SKM-1 treated with dmso at 0.1 percent for 144 hours (cell line): ENCODE data around the gene CCDC144A.
"Not testable (repeated sequence)": the region's sequence is repeated elsewhere in the genome, so short reads cannot be mapped to it uniquely, and the experiment has no call there.

Experiments
- DNase-seq: peaks from one replicate; lab custom pipeline; 2025; ENCODE audit not compliant: unreplicated experiment; lab: John Stamatoyannopoulos, UW

The CCDC144A gene, protein sequence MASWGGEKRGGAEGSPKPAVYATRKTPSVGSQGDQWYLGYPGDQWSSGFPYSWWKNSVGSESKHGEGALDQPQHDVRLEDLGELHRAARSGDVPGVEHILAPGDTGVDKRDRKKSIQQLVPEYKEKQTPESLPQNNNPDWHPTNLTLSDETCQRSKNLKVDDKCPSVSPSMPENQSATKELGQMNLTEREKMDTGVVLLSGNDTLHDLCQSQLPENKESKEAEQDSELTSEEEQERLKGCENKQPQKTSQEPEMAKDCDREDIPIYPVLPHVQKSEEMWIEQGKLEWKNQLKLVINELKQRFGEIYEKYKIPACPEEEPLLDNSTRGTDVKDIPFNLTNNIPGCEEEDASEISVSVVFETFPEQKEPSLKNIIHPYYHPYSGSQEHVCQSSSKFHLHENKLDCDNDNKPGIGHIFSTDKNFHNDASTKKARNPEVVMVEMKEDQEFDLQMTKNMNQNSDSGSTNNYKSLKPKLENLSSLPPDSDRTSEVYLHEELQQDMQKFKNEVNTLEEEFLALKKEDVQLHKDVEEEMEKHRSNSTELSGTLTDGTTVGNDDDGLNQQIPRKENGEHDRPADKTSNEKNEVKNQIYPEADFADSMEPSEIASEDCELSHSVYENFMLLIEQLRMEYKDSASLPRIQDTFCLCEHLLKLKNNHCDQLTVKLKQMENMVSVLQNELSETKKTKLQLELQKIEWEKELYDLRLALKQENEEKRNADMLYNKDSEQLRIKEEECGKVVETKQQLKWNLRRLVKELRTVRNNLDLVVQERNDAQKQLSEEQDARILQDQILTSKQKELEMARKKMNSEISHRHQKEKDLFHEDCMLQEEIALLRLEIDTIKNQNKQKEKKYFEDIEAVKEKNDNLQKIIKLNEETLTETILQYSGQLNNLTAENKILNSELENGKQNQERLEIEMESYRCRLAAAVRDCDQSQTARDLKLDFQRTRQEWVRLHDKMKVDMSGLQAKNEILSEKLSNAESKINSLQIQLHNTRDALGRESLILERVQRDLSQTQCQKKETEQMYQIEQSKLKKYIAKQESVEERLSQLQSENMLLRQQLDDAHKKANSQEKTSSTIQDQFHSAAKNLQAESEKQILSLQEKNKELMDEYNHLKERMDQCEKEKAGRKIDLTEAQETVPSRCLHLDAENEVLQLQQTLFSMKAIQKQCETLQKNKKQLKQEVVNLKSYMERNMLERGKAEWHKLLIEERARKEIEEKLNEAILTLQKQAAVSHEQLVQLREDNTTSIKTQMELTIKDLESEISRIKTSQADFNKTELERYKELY (N-terminal part only)

DNA sequence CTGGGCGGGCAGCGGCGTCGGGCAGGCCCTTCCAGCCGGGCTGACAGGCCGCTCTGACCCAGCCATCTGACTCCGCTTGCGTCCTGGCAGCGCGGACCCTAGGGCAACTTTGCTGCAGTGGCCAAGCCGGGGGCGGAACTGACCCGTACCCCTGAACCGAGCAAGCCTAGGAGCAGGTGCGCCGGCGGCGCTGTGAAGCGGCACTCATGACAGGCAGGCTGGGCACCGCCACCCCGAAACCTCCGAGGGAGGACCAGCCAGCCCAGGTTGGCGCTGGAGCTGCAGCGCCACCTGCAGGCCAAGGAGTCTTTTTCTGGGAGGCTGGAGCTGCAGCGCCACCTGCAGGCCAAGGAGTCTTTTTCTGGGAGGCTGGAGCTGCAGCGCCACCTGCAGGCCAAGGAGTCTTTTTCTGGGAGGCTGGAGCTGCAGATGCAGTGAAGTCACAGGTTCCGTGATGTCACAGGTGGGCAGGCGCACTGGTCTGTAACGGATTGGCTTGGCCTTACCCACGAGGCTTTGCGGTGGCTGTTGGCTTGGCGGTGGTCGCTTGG, at the start of gene CCDC144A:
CCDC144A (plus strand) TSS at position 511 of the 551 bp plus-strand sequence. CDS start 160 bp downstream, outside the sequence.
- DNase-seq = peak; percentile 22

DNA sequence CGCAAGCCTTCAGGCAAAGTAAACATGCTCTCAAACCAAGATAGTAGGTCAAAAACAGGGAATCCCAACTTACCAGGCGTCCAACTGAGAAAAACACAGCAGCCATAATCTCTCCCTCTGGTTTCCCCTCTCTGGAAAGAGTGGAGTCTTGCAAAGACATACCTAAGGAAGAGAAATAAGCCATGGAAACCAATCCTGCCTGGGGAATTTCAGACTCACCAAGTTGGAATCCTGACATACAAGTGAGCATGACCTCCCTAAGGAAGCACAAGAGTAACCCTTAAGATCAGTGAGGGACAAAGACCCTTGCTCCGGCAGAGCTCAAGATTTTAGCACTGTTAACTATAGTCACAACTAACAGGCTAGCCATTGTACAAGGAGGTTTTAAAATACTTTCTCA, 40.5 kb upstream of the CCDC144A start:
- DNase-seq = no peak

DNA sequence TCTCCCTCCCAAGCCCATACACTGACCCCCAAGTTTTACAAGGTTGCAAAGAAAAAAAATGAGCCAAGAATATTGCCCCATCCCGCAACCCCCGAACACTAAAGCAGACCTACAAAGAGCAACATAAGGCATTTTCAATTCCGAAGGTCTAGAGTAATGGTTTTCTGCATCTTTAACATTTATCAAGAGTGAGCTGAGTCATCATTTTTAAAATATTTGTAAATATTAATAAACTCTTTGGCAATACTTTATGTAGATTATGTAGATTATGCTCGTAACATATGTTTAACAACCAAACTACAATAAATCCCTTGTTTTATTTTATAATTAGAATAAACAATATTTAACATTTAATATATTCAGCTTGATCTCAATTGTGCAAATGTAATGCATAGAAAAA, 37.8 kb upstream of the CCDC144A start:
- no peak for DNase-seq

DNA sequence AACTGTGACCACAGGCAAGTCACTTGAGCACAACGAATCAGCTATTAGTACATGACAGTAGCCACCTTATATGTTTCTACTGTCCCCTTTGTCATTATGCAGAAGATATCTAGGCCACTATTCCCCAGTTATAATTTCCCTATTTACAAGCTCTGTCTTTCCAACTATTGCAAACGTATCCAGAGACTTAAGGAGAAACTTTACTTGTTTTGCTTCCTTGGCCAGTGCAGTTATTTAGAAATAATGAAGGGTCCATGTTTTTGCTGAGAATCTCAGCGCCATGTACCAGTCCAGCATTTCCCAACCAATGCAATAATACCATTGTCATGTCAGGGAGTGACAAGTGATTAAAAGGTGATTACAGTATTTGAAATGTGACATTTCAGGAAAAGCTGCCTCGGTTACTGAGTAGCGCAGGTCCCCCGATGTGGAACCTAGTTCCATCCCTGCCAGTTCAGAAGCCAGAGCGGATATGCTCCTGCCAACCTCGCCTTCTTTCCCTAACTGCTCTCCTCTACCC, 37.1 kb upstream of the CCDC144A start:
- no peak for DNase-seq

DNA sequence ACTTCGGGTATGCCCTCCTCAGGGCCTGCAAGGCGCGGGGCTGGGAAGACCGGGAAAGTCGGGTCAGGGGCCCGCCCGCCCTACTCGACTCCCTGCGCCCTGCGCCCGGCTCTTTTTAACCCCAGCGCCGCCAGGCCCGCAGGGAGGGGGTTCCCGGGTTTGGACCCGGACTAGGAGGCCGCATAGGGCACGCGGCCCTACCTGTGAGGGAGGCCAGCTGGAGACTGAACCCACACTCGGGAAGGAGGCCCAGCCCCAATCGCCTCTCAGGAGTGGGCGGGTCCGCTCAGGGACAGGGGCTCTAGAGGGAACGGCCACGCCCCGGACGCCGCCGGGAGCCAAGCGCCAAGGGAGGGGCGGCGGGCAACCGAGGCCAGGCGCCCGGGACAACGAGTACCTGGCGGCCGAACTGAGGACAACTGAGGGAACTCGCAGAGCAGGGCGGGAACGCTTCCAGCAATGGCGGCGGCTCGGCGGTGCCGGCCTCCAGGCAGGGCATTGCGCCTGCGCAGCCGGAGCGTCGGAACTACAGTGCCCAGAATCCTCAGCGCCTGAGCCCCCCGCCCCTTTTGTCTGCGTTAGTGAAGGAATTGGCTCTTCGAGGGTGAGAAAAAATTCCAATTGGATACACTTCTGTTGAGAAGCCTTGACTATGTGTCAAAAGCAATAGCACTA, 36.5 kb upstream of the CCDC144A start, which contains the start of gene ZNF624:
ZNF624 (minus strand) TSS at position 484 of the 675 bp plus-strand sequence.
- peak; percentile 79 for DNase-seq

DNA sequence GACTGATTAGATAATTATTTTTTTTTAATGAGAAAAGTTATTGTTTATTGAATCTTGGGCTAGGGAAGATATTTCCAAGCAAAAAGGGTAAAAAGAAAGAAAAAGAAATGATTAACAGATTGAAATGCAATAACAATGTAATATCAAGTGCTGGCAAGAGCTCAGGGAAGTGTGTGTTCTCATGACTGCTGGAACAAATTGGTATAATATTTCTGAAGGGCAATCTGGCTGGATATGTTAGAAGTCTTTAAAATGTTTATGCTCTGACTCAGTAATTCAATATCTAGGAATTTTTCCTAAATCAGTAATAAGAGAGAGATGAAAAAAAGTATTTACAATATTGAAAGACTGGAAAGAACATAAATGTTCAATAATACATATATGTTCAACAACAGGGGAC, 28.8 kb upstream of the CCDC144A start:
- DNase-seq = no peak

DNA sequence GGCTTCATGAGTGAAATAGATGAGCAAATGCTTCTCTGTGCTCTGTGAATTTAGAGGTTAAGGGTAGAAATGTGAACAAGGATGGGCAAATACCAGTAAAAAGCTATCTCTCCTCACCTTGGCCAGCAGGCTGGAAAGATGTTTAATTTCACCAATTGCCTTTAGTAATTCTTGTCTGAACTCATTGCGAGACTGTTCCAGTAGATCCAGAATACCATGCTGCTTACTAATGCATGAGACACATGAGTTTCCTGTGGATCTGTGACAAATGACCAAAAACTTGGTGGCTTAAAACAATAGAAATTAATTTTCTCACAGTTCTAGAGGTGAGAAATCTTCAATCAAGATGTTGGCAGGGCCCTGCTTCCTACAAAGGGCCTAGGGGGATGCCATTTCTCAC, 27.1 kb upstream of the CCDC144A start:
- DNase-seq = no peak

DNA sequence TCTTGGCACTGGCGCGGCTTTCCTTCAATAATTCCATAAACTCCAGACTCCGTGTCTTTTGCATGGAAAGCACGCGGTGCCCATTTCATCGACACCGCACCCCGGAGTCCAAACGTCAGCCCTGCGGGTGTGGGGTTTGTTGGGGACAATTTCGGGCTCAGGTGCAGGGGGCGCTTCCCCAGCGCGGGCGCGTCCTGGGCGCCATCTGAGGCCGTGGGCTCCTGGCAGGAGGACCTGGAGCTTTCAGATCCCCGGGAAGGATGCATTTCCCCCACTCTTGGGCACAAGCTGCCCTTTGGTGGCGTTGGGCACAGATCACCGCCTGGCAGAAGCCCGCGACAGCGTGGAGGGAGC, 23.5 kb upstream of the CCDC144A start:
- not testable (repeated sequence) for DNase-seq

DNA sequence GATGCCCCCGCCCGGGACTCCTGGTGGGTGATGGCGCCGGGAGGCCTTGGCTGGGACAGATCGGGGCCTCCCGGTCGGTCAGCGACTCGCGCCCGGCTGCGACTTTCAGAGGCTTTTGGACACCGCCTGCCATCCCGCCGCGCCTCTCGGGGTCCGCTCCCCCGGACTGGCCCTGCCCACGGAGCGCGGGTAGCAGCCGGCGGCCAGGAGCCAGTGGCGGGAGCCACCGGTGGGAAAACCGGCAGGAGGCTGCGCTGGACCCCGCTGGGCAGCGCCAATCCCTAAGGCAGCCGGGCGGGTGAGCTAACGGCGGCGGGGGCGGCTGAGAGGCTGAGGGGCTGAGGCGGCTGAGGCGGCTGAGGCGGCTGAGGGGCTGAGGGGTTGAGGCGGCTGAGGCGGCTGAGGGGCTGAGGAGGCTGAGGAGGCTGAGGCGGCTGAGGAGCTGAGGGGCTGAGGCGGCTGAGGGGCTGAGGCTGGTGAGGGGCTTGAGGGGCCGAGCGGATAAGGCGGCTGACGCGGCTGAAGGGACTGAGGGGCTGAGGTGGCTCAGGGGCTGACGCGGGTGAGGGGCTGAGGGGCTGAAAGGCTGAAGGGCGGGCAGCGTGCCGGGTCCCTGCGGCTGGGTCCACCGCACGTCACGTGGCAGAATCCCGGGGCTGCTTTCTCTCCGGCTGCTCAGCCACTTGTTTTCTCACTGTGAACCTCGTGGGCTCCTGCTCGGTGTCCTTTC, 23.0 kb upstream of the CCDC144A start:
- DNase-seq = not testable (repeated sequence)

DNA sequence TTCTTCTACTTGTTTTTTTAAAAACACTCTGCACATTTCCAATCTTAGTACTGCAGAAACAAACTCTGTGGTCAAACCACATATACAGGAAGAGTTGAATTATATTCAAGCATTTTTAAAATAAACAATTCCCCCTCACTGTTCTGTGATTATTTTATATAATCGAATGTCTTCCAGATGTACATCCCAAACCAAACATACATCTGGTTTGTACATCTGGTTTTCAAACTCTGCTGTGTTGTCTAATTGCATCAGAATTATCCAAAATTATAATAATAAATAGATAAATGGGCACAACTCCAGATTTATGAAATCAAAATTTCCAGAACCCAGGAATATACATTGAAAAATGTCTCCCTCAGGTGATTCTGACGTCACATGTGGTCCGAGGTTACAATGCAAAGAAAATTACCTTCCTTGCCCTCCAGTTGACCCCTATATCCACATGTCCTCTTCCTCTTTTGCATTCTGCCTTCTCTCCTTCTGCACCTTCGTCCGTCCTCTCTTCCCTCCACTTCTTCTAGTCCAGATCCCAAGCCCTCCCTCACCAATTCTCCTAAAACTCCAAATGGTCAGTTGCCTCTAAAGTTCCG, 13.3 kb upstream of the CCDC144A start:
- DNase-seq = no peak

DNA sequence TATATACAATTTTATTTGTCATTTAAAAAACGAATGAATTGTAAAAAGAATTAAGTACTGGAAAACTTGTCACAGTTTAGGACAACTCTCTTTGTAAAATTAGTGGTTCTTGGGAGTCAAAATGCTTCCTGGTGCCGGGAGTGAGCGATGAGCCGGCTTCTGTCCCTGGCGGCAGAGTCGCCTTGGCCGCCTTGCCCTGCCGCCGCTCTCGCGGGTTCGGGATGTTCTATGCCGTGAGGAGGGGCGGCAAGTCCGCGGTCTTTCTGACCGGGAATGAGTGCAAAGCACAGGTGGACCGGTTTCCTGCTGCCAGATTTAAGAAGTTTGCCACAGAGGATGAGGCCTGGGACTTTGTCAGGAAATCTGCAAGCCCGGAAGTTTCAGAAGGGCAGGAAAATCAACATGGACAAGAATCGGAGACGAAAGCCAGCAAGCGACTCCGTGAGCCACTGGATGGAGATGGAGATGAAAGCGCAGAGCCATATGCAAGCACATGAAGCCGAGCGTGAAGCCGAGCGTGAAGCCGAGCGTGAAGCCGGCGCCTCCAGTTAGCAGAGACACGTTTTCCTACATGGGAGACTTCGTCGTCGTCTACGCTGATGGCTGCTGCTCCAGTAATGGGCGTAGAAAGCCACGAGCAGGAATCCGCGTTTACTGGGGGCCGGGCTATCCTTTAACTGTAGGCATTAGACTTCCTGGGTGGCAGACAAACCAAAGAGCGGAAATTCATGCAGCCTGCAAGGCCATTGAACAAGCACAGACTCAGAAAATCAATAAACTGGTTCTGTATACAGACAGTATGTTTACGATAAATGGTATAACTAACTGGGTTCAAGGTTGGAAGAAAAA, 6.5 kb upstream of the CCDC144A start:
- DNase-seq = not testable (repeated sequence)

DNA sequence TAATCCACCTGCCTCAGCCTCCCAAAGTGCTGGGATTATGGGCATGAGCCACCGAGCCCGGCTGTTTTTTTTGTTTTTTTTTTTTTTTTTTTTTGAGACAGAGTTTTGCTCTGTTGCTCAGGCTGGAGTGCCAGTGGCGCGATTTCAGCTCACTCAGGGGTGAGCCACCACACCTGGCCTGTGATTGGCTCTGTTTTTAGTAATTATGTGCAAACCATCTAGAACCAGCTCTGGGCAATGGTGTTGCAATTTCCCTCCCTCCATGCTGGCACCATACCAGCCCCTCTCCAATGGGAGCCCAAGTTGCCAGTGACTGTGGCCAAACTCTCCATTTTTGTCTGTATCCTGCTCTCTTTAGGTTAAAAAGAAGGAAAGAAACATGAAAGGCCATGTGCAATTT, 4.0 kb upstream of the CCDC144A start:
- DNase-seq = not testable (repeated sequence)

DNA sequence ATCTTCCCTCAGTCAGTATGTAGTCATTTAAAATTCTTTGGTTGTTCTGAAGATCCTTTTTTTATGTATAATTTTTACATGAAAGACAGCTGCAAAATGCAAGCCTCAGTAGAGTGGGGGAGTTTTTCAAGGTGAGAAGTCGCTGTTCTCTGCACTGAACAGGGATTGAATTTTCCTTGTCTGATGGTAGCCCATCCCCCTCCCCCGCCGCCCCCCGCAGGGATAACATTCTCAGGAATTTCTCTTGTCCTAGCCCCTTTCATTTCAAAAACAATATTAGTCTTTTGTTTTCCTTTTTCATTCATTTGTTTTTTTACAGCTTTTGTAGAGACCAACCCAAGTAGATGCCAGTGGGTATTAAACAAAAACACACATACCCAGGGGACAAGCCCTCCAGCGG, 2.9 kb upstream of the CCDC144A start:
- DNase-seq = not testable (repeated sequence)

DNA sequence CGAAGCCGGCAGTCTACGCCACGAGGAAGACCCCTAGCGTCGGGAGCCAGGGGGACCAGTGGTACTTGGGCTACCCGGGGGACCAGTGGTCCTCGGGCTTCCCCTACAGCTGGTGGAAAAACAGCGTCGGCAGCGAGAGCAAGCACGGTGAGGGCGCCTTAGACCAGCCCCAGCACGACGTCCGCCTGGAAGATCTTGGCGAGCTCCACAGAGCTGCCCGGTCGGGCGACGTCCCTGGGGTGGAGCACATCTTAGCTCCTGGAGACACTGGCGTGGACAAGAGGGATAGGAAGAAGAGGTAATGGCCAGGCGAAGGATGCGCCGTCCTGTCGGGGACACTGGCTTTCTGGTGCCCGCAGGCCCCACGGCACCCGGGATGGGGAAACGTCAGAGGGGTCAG, 406 bp downstream of the CCDC144A start:
- DNase-seq = not testable (repeated sequence)

DNA sequence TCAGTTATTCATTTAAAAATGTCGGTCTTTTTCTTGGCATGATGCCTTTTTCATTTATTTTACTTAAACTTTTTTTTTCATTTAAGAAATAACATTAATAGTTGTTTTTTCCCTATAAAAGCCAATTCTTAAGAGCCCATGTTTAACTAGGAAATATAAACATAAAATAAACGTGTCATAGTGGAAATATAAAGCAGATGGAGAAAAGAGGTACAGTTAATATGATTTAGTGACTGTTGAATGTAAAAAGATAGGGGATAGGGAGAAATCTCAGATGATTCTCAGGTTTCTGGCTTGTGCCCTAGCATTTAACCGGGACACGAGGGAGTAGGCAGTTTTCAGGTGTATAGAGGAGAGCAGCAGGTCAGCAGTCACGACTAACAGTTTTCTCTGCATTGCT, 7.6 kb downstream of the CCDC144A start:
- not testable (repeated sequence) for DNase-seq

DNA sequence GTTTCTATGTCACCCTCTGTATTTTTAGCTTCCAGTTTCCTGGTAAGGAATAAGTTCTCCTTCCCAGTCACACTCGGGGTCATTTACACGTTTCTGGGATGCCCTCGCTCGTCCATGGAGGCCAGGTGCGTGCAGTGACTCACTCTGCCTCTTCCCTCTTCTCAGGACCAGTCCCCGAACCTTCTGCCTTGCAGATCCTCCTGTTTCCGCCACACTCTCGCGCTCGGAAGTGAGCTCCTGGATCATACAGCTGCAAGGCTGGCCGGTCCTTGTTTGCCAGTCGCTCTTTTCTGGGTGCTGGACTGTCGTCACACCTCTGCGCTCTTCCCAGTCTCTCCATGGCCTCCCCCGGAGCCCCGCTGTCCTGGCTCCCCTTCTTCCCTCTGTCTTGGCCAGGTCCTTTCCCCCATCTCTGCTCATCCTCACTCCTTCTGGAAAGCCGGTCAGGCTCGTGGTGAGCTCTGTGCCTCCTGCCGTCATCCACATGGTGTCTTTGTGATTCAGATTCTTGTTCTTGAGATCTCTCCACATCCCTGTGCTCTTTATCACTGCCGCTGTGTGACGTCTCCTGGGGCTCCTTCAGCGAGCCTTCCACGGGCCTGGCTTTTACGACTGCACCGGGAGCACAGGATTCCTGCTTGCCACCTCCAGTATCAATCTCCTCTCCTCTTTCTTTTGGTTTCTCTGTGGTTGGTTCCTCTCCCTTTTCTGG, 55.6 kb downstream of the CCDC144A start:
- not testable (repeated sequence) for DNase-seq

DNA sequence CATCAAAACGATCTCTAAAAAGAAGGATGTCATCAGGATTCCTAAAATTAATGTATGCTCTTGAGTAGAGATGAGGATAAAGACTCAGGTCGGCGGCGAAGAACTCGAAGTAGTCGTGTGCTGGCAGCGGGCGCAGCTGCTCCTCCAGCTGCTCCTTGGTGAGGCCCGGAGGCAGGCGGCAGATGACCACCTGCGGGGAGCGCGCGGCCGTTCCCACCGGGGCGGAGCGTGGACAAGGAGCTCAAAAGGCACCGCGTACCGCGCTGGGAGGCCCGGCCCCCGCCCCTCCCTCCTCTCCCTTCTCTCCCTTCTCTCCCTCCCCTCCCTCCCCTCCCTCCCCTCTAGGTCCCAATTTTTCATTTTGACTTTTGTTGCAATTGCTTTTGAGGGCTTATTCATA, 56.5 kb downstream of the CCDC144A start:
- not testable (repeated sequence) for DNase-seq
